HL-60 (cell line): ENCODE results near the gene BCO1.

Source experiments
- DNase-seq, 2 experiments: peaks; one replicate each; pipeline ENCODE4 v3.0.0-alpha.2; 2010 to 2020; ENCODE audit warnings: low read depth in 1 of 2, low spot score in 1 of 2
- H3K27ac ChIP-seq: fragments of 250-450 bp; sonication (Bioruptor Pico); replicated peaks from 2 replicates; pipeline ENCODE4 v1.5.1; 2020; ENCODE audit warnings: mild to moderate bottlenecking, moderate library complexity
- H3K27me3 ChIP-seq: fragments of 250-450 bp; sonication (Bioruptor Pico); 2 replicates; pipeline ENCODE4 v1.5.1; 2021; ENCODE audit warnings: mild to moderate bottlenecking, moderate library complexity; ENCODE audit not compliant: insufficient read depth, poor library complexity, severe bottlenecking
- H3K4me3 ChIP-seq: replicated peaks from 2 replicates; pipeline ENCODE4 v1.5.1; 2011; ENCODE audit warnings: mild to moderate bottlenecking, control low read depth, low read length; ENCODE audit not compliant: insufficient read depth
- GABPA ChIP-seq: IDR thresholded peaks from 2 replicates; pipeline ENCODE4 v1.6.1; 2012; ENCODE audit warnings: low read depth
- POLR2AphosphoS5 ChIP-seq: IDR thresholded peaks from 2 replicates; pipeline ENCODE4 v1.6.1; 2012; ENCODE audit warnings: low read depth
- SPI1 ChIP-seq: IDR thresholded peaks from 2 replicates; pipeline ENCODE4 v1.6.1; 2012; ENCODE audit warnings: low read depth, mild to moderate bottlenecking, borderline replicate concordance
- TF ChIP-seq, protein P1 (sequence below): IDR thresholded peaks from 2 replicates; pipeline ENCODE4 v1.6.1; 2012; ENCODE audit warnings: low read depth; ENCODE audit not compliant: insufficient replicate concordance
- TF ChIP-seq, protein P2 (sequence below): IDR thresholded peaks from one replicate; pipeline ENCODE4 v1.5.1; 2011; ENCODE audit warnings: low read length, control low read depth, inconsistent platforms; ENCODE audit not compliant: insufficient read depth

BCO1 gene

DNA sequence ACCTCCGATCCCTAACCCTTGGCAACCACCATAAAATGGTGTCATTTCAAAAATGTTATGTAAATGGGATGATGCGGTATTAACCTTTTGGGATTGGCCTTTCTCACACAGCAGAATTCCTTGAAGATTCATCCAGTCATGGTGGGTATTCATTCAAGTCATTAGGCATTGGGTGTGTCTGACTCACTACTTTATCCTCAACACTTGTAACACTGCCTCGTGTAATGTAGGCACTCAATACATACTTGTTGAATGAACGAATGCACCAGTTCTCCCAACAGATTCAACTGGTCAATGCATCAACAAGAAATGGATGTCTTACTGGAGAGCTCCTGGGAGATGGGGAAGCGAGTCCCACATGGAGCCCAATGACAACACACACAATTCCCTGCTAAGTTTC, 54.4 kb downstream of the BCO1 start:
- Histone ChIP-seq H3K27ac (no peak overlapping the region), H3K27me3 (no peaks in the 10 kb centered on the region), H3K4me3 (no peak overlapping the region)
- no peak for DNase-seq
- TF ChIP-seq POLR2AphosphoS5 (no peak), SPI1 (no peak), GABPA (no peak)
- TF ChIP-seq, protein P1, sequence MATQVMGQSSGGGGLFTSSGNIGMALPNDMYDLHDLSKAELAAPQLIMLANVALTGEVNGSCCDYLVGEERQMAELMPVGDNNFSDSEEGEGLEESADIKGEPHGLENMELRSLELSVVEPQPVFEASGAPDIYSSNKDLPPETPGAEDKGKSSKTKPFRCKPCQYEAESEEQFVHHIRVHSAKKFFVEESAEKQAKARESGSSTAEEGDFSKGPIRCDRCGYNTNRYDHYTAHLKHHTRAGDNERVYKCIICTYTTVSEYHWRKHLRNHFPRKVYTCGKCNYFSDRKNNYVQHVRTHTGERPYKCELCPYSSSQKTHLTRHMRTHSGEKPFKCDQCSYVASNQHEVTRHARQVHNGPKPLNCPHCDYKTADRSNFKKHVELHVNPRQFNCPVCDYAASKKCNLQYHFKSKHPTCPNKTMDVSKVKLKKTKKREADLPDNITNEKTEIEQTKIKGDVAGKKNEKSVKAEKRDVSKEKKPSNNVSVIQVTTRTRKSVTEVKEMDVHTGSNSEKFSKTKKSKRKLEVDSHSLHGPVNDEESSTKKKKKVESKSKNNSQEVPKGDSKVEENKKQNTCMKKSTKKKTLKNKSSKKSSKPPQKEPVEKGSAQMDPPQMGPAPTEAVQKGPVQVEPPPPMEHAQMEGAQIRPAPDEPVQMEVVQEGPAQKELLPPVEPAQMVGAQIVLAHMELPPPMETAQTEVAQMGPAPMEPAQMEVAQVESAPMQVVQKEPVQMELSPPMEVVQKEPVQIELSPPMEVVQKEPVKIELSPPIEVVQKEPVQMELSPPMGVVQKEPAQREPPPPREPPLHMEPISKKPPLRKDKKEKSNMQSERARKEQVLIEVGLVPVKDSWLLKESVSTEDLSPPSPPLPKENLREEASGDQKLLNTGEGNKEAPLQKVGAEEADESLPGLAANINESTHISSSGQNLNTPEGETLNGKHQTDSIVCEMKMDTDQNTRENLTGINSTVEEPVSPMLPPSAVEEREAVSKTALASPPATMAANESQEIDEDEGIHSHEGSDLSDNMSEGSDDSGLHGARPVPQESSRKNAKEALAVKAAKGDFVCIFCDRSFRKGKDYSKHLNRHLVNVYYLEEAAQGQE, result no peak
- TF ChIP-seq, protein P2, sequence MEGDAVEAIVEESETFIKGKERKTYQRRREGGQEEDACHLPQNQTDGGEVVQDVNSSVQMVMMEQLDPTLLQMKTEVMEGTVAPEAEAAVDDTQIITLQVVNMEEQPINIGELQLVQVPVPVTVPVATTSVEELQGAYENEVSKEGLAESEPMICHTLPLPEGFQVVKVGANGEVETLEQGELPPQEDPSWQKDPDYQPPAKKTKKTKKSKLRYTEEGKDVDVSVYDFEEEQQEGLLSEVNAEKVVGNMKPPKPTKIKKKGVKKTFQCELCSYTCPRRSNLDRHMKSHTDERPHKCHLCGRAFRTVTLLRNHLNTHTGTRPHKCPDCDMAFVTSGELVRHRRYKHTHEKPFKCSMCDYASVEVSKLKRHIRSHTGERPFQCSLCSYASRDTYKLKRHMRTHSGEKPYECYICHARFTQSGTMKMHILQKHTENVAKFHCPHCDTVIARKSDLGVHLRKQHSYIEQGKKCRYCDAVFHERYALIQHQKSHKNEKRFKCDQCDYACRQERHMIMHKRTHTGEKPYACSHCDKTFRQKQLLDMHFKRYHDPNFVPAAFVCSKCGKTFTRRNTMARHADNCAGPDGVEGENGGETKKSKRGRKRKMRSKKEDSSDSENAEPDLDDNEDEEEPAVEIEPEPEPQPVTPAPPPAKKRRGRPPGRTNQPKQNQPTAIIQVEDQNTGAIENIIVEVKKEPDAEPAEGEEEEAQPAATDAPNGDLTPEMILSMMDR, result no peak

- Histone ChIP-seq H3K27ac (no peak overlapping the region), H3K27me3 (no peaks in the 10 kb centered on the region), H3K4me3 (no peak overlapping the region)
- DNase-seq, result no peak
- TF ChIP-seq SPI1 (no peak), GABPA (no peak), POLR2AphosphoS5 (no peak)
- TF ChIP-seq, protein P2, result no peak
- TF ChIP-seq, protein P1, result no peak
Measured at GRCh38 chr16:81293909-81294802, 55.7 kb downstream of the BCO1 start.

DNA sequence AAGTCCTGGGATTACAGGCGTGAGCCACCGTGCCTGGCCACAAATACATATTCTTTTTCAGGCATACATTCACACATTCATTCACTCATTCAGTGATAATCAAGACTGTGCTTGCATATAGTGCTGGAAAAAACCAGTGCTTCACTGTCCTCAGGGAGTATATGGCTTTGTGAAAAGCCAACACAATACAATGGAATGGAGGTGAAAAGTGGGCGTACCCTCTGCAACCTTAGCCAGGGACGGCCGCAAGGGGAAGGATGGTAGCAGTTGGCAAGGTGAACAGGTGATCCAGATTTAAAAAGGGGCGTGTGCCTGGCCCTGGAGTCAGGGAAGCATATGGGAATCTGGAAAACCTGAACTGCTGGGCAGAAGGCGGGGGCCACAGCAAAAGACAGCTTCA, 58.1 kb downstream of the BCO1 start:
- no peak for DNase-seq
- TF ChIP-seq, protein P2, result no peak
- TF ChIP-seq, protein P1, result no peak
- TF ChIP-seq POLR2AphosphoS5 (no peak), GABPA (no peak), SPI1 (no peak)
- Histone ChIP-seq H3K27ac (no peak overlapping the region), H3K4me3 (no peak overlapping the region), H3K27me3 (no peaks in the 10 kb centered on the region)
